IMR-90 (cell line): ENCODE data around the gene RAD51B. TPM values are rescaled to one million over a fixed set of nuclear protein-coding genes. Genes with fewer than 3 reads are reported as not detected.

Experiments used
- ATAC-seq: fragments of 200-7000 bp; cut with Tn5 transposase; 2 replicates; pipeline ENCODE4 v1.9.1; 2020; ENCODE audit warnings: low read depth, mild to moderate bottlenecking, moderate library complexity
- BruUV-seq: library from RNA; stranded (reverse); fragments of 400-500 nt; replicated peaks from 2 replicates; lab custom pipeline; 2021; lab: Mats Ljungman, UMichigan
- CTCF ChIA-PET: fragments of 300-600 bp; formaldehyde crosslinking; extraction: SDS; loops from one replicate; lab custom pipeline; 2021; ENCODE audit warnings: antibody characterized with exemption; lab: Yijun Ruan, JAX
- POLR2A ChIA-PET: fragments of 300-600 bp; sonication (Branson Sonifier 250); formaldehyde crosslinking; loops from one replicate; lab custom pipeline; 2022; ENCODE audit warnings: antibody characterized with exemption; ENCODE audit not compliant: unreplicated experiment; lab: Charles Lee
- DNase-seq: peaks from one replicate; pipeline ENCODE4 v3.0.0; 2013
- H2AFZ ChIP-seq: replicated peaks from 2 replicates; pipeline ENCODE3; 2013; ENCODE audit warnings: low read length, mild to moderate bottlenecking; ENCODE audit not compliant: poor library complexity
- H2AK5ac ChIP-seq: 2 replicates; pipeline ENCODE4 v1.6.1; 2013; ENCODE audit warnings: low read depth, low read length, inconsistent platforms
- H2AK9ac ChIP-seq: replicated peaks from 2 replicates; pipeline ENCODE3; 2013; ENCODE audit warnings: mild to moderate bottlenecking, low read depth, low read length, moderate library complexity; ENCODE audit not compliant: poor library complexity
- H2BK120ac ChIP-seq: 2 replicates; pipeline ENCODE4 v1.6.1; 2013; ENCODE audit warnings: low read depth, low read length, inconsistent platforms
- H2BK15ac ChIP-seq: 3 replicates; pipeline ENCODE4 v1.6.1; 2013; ENCODE audit warnings: low read depth, low read length, inconsistent platforms
- H2BK20ac ChIP-seq: 2 replicates; pipeline ENCODE4 v1.6.1; 2013; ENCODE audit warnings: low read depth, mild to moderate bottlenecking, inconsistent platforms, low read length, moderate library complexity
- H2BK5ac ChIP-seq: 2 replicates; pipeline ENCODE4 v1.6.1; 2013; ENCODE audit warnings: mild to moderate bottlenecking, low read depth, low read length, inconsistent platforms; ENCODE audit not compliant: poor library complexity, severe bottlenecking
- H3K14ac ChIP-seq: replicated peaks from 2 replicates; pipeline ENCODE4 v1.6.1; 2013; ENCODE audit warnings: low read depth, low read length, inconsistent platforms
- H3K18ac ChIP-seq: 2 replicates; pipeline ENCODE4 v1.6.1; 2013; ENCODE audit warnings: low read depth, low read length, control low read depth
- H3K23ac ChIP-seq: 2 replicates; pipeline ENCODE4 v1.6.1; 2013; ENCODE audit warnings: low read depth, low read length, inconsistent platforms
- H3K27ac ChIP-seq: 2 replicates; pipeline ENCODE4 v1.5.1; 2013; ENCODE audit warnings: mild to moderate bottlenecking, control low read depth, low read length; ENCODE audit not compliant: insufficient read depth
- H3K27me3 ChIP-seq: 2 replicates; pipeline ENCODE4 v1.6.1; 2013; ENCODE audit warnings: low read length; ENCODE audit not compliant: control insufficient read depth, insufficient read depth
- H3K36me3 ChIP-seq: 2 replicates; pipeline ENCODE4 v1.6.1; 2013; ENCODE audit warnings: low read length, mixed read lengths; ENCODE audit not compliant: control insufficient read depth, insufficient read depth
- H3K4ac ChIP-seq: 2 replicates; pipeline ENCODE4 v1.6.1; 2013; ENCODE audit warnings: low read depth, low read length, inconsistent platforms
- H3K4me1 ChIP-seq: 2 replicates; pipeline ENCODE4 v1.6.1; 2013; ENCODE audit warnings: low read length, mixed read lengths; ENCODE audit not compliant: control insufficient read depth, insufficient read depth
- H3K4me2 ChIP-seq: 2 replicates; pipeline ENCODE4 v1.6.1; 2013; ENCODE audit warnings: low read depth, mild to moderate bottlenecking, control low read depth, low read length, moderate library complexity
- H3K4me3 ChIP-seq: 2 replicates; pipeline ENCODE4 v1.5.1; 2013; ENCODE audit warnings: low read depth, mild to moderate bottlenecking, control low read depth, low read length, moderate library complexity; ENCODE audit not compliant: insufficient read depth
- H3K56ac ChIP-seq: 2 replicates; pipeline ENCODE4 v1.6.1; 2013; ENCODE audit warnings: low read length, inconsistent platforms; ENCODE audit not compliant: insufficient read depth; ENCODE audit errors: extremely low read depth
- H3K79me1 ChIP-seq, 2 experiments: 2 replicates each; pipeline ENCODE4 v1.6.1; 2013; ENCODE audit warnings: low read length in 2 of 2, inconsistent platforms in 1 of 2, low read depth in 1 of 2
- H3K9ac ChIP-seq: 2 replicates; pipeline ENCODE4 v1.6.1; 2013; ENCODE audit warnings: low read depth, low read length, control low read depth
- H3K9me1 ChIP-seq: 2 replicates; pipeline ENCODE4 v1.6.1; 2013; ENCODE audit warnings: low read length, inconsistent platforms; ENCODE audit not compliant: insufficient read depth
- H3K9me3 ChIP-seq: 2 replicates; pipeline ENCODE4 v1.6.1; 2013; ENCODE audit warnings: low read length; ENCODE audit not compliant: control insufficient read depth, insufficient read depth
- H4K20me1 ChIP-seq: 2 replicates; pipeline ENCODE4 v1.6.1; 2013; ENCODE audit warnings: low read length, inconsistent platforms; ENCODE audit not compliant: insufficient read depth
- H4K5ac ChIP-seq: 2 replicates; pipeline ENCODE4 v1.6.1; 2013; ENCODE audit warnings: mild to moderate bottlenecking, low read depth, low read length, control low read depth
- H4K8ac ChIP-seq, 2 experiments: 2 replicates each; pipeline ENCODE4 v1.6.1; 2013; ENCODE audit warnings: low read depth in 2 of 2, low read length in 2 of 2, control low read depth in 1 of 2, inconsistent platforms in 1 of 2
- H4K91ac ChIP-seq: 2 replicates; pipeline ENCODE4 v1.6.1; 2013; ENCODE audit warnings: low read depth, low read length, inconsistent platforms; ENCODE audit not compliant: insufficient read depth
- BHLHE40 ChIP-seq: fragments of 150-350 bp; IDR thresholded peaks from 2 replicates; pipeline ENCODE4 v1.6.1; 2016; ENCODE audit warnings: mild to moderate bottlenecking, low read depth, low read length
- CEBPB ChIP-seq: IDR thresholded peaks from 2 replicates; pipeline ENCODE4 v1.6.1; 2012; ENCODE audit warnings: low read depth, low read length, improper control_type of control experiment
- CHD1 ChIP-seq: IDR thresholded peaks from 2 replicates; pipeline ENCODE4 v1.6.1; 2012; ENCODE audit warnings: low read depth, low read length, improper control_type of control experiment
- FOS ChIP-seq: fragments of 150-350 bp; IDR thresholded peaks from 2 replicates; pipeline ENCODE4 v1.6.1; 2016; ENCODE audit warnings: low read depth, low read length
- MAFK ChIP-seq: IDR thresholded peaks from 2 replicates; pipeline ENCODE4 v1.6.1; 2012; ENCODE audit warnings: low read depth, low read length, improper control_type of control experiment
- MAZ ChIP-seq: IDR thresholded peaks from 2 replicates; pipeline ENCODE4 v1.6.1; 2012; ENCODE audit warnings: low read depth, mild to moderate bottlenecking, low read length, improper control_type of control experiment, moderate library complexity, borderline replicate concordance
- MXI1 ChIP-seq: IDR thresholded peaks from 2 replicates; pipeline ENCODE4 v1.6.1; 2012; ENCODE audit warnings: low read depth, mild to moderate bottlenecking, low read length, moderate library complexity, borderline replicate concordance
- NFE2L2 ChIP-seq: fragments of 150-350 bp; IDR thresholded peaks from 2 replicates; pipeline ENCODE4 v1.6.1; 2016; ENCODE audit warnings: low read depth, mild to moderate bottlenecking, low read length
- POLR2A ChIP-seq: IDR thresholded peaks from 2 replicates; pipeline ENCODE4 v1.6.1; 2012; ENCODE audit warnings: mild to moderate bottlenecking, low read depth, low read length
- RAD21 ChIP-seq: IDR thresholded peaks from 2 replicates; pipeline ENCODE4 v1.6.1; 2012; ENCODE audit warnings: low read length, improper control_type of control experiment
- RCOR1 ChIP-seq: IDR thresholded peaks from 2 replicates; pipeline ENCODE4 v1.6.1; 2012; ENCODE audit warnings: mild to moderate bottlenecking, low read length, improper control_type of control experiment; ENCODE audit not compliant: insufficient replicate concordance
- RFX5 ChIP-seq: IDR thresholded peaks from 2 replicates; pipeline ENCODE4 v1.8.0; 2012; ENCODE audit warnings: low read depth, mild to moderate bottlenecking, low read length, moderate library complexity
- SMC3 ChIP-seq: fragments of 150-350 bp; IDR thresholded peaks from 2 replicates; pipeline ENCODE4 v1.6.1; 2016; ENCODE audit warnings: low read depth, mild to moderate bottlenecking, antibody characterized with exemption, low read length, moderate library complexity
- WGBS, 2 experiments: methylation state at CpG; one replicate each; pipeline versions ENCODE4 v1.1.5 to v1.1.7; 2013; ENCODE audit warnings: missing lambda C conversion rate in 2 of 2; ENCODE audit not compliant: insufficient read length in 1 of 2; ENCODE audit errors: extremely low coverage in 2 of 2; 5-methylcytosine and 5-hydroxymethylcytosine counted together
- dilution Hi-C: fragments of 300-500 bp; cut with HindIII; formaldehyde crosslinking; loops from one replicate; pipeline ENCODE4 v1.14.3; 2018; ENCODE audit warnings: low sequenced_read_pairs; ENCODE audit not compliant: unreplicated experiment
- in situ Hi-C: fragments of 300-500 bp; cut with MboI; formaldehyde crosslinking; loops from 3 replicates; pipeline ENCODE4 v1.14.3; 2019; ENCODE audit warnings: low sequenced_read_pairs, inconsistent platforms, mixed read lengths
- intact Hi-C: fragments of 100-400 bp; cut with micrococcal nuclease; formaldehyde crosslinking; loops from 2 replicates; pipeline ENCODE4 v1.10.0; 2022
- polyA plus RNA-seq, 3 experiments: library from polyadenylated mRNA; depleted of rRNA; stranded (reverse); fragments of >200 nt; gene quantifications; 2 replicates each; pipeline ENCODE4 v1.2.3, GENCODE V29; 2012; ENCODE audit warnings: low replicate concordance in 1 of 3
- total RNA-seq: library from RNA; depleted of rRNA; stranded (reverse); fragments of >200 nt; gene quantifications from 2 replicates; pipeline ENCODE4 v1.2.3, GENCODE V29; 2012
- TF ChIP-seq, protein P1 (sequence below): conservative IDR thresholded peaks from 2 replicates; pipeline ENCODE4 v1.5.1; 2012; ENCODE audit warnings: mild to moderate bottlenecking, low read depth, low read length, improper control_type of control experiment
- TF ChIP-seq, protein P2 (sequence below): fragments of 150-350 bp; IDR thresholded peaks from 2 replicates; pipeline ENCODE4 v1.6.1; 2017; ENCODE audit warnings: mild to moderate bottlenecking, antibody characterized with exemption, low read length, low read depth
- TF ChIP-seq, protein P3 (sequence below): fragments of 150-350 bp; IDR thresholded peaks from 2 replicates; pipeline ENCODE4 v1.6.1; 2016; ENCODE audit warnings: low read depth, mild to moderate bottlenecking, low read length, moderate library complexity, borderline replicate concordance

Gene RAD51B
- total and polyA plus RNA-seq, 2 of the 4 experiments (the other 2 are of a cell fraction), result 5.1 to 18.8 TPM

DNA sequence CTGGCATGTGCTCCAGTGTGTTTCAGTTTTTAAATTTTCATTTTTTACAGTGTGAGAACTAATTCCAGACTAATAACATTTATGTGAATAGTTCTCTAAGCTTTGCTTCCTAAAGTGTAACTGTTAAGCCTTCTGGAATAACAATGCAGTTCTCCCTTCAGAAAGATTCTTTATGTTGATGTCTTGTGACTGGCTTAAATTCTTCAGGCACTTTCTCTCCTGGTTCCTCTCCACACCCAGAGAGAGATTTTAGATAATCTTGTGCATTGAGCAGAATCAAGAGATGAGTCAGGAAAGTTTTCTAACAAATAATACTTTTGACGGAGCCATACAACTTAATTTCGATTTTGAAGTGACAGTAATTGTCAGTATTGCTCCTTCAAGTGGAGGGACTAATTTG lies 118.5 kb downstream of the RAD51B start:
- no peak overlapping the region for H3K4me2 ChIP-seq
- H3K27me3 ChIP-seq, result no peaks in the 10 kb centered on the region
- H3K9me1 ChIP-seq, result no peaks in the 10 kb centered on the region
- intact Hi-C loops, result no loop called here
- H3K27ac ChIP-seq, result no peak overlapping the region
- dilution Hi-C loops, result no loop called here
- H3K9me3 ChIP-seq, result no peaks in the 10 kb centered on the region
- ChIA-PET CTCF (interaction anchor here (1.5 kb wide), 1 partner anchor 851 kb away, joined by 6 read pairs; no protein-coding TSS in a partner anchor), POLR2A (interaction anchor here (0.6 kb wide), 1 partner anchor 79 kb away, joined by 5 read pairs; no protein-coding TSS in a partner anchor)
- H3K9ac ChIP-seq, result no peak overlapping the region
- H4K8ac ChIP-seq, result no peak overlapping the region
- no peak overlapping the region for H2AFZ ChIP-seq
- H3K4me3 ChIP-seq, result no peak overlapping the region
- H2BK15ac ChIP-seq, result no peak overlapping the region
- H3K79me1 ChIP-seq, result peaks cover 0 to 3% of the 10 kb centered on the region in 2 experiments; a peak in 2 of 4 replicates
- no peak overlapping the region for H2BK20ac ChIP-seq
- no peak for ATAC-seq
- no TSS peak for BruUV-seq
- no peak overlapping the region for H2AK5ac ChIP-seq
- no peak overlapping the region for H2AK9ac ChIP-seq
- no peak overlapping the region for H3K56ac ChIP-seq
- H4K91ac ChIP-seq, result no peak overlapping the region
- DNase-seq, result no peak
- H4K20me1 ChIP-seq, result no peaks in the 10 kb centered on the region
- no CpG with 5 or more reads among the region's 2 CpGs for WGBS, 2 experiments
- H3K4me1 ChIP-seq, result peaks cover 15% of the 10 kb centered on the region
- H2BK120ac ChIP-seq, result no peak overlapping the region
- in situ Hi-C loops, result no loop called here
- H3K36me3 ChIP-seq, result no peaks in the 10 kb centered on the region
- H3K14ac ChIP-seq, result no peak overlapping the region
- H4K5ac ChIP-seq, result no peak overlapping the region
- H3K4ac ChIP-seq, result no peak overlapping the region
- H3K18ac ChIP-seq, result no peak overlapping the region
- no peak overlapping the region for H2BK5ac ChIP-seq
- H3K23ac ChIP-seq, result no peak overlapping the region
- TF ChIP-seq RCOR1, result no peak
- TF ChIP-seq, protein P1, sequence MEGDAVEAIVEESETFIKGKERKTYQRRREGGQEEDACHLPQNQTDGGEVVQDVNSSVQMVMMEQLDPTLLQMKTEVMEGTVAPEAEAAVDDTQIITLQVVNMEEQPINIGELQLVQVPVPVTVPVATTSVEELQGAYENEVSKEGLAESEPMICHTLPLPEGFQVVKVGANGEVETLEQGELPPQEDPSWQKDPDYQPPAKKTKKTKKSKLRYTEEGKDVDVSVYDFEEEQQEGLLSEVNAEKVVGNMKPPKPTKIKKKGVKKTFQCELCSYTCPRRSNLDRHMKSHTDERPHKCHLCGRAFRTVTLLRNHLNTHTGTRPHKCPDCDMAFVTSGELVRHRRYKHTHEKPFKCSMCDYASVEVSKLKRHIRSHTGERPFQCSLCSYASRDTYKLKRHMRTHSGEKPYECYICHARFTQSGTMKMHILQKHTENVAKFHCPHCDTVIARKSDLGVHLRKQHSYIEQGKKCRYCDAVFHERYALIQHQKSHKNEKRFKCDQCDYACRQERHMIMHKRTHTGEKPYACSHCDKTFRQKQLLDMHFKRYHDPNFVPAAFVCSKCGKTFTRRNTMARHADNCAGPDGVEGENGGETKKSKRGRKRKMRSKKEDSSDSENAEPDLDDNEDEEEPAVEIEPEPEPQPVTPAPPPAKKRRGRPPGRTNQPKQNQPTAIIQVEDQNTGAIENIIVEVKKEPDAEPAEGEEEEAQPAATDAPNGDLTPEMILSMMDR, result no peak
- no peak for TF ChIP-seq CHD1
- TF ChIP-seq MAZ, result no peak
- TF ChIP-seq RFX5, result no peak
- TF ChIP-seq CEBPB, result no peak
- no peak for TF ChIP-seq MXI1
- TF ChIP-seq, protein P2, sequence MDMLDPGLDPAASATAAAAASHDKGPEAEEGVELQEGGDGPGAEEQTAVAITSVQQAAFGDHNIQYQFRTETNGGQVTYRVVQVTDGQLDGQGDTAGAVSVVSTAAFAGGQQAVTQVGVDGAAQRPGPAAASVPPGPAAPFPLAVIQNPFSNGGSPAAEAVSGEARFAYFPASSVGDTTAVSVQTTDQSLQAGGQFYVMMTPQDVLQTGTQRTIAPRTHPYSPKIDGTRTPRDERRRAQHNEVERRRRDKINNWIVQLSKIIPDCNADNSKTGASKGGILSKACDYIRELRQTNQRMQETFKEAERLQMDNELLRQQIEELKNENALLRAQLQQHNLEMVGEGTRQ, result no peak
- TF ChIP-seq RAD21, result no peak
- no peak for TF ChIP-seq SMC3
- no peak for TF ChIP-seq NFE2L2
- TF ChIP-seq, protein P3, sequence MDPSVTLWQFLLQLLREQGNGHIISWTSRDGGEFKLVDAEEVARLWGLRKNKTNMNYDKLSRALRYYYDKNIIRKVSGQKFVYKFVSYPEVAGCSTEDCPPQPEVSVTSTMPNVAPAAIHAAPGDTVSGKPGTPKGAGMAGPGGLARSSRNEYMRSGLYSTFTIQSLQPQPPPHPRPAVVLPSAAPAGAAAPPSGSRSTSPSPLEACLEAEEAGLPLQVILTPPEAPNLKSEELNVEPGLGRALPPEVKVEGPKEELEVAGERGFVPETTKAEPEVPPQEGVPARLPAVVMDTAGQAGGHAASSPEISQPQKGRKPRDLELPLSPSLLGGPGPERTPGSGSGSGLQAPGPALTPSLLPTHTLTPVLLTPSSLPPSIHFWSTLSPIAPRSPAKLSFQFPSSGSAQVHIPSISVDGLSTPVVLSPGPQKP, result no peak
- no peak for TF ChIP-seq FOS
- no peak for TF ChIP-seq MAFK
- TF ChIP-seq POLR2A, result no peak
- no peak for TF ChIP-seq BHLHE40
